SH-SY5Y (cell line): ENCODE results near the gene EVX1.

Experiments used
- GATA2 ChIP-seq: IDR thresholded peaks from 2 replicates; pipeline ENCODE4 v1.6.1; 2011; ENCODE audit warnings: mild to moderate bottlenecking, low read depth, low read length
- GATA3 ChIP-seq: IDR thresholded peaks from 2 replicates; pipeline ENCODE4 v1.6.1; 2011; ENCODE audit warnings: low read depth, mild to moderate bottlenecking, low read length, moderate library complexity

Gene EVX1

DNA sequence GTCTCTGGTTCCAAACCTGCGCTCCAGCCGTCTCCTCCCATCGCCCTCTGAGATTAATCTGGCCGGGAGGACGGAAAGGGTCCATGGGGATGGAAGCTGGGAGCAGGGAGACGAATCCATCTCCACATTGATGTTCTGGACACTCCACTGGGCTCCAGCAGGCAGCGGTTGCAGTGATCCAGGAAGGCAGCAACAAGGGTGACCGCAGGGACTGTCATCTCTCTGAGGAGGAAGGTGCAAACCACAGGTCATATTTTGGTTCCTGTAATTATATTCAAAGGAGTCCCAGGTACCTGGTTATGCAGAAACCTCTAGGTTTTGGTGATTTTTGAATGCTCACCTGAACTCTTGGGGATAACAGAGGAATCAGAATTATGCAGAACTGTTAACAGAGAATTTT lies 54.8 kb downstream of the EVX1 start:
- TF ChIP-seq GATA3 (no peak), GATA2 (no peak)
